ENCODE results near the gene OLFM1. TPM values are rescaled to one million over a fixed set of nuclear protein-coding genes. Genes with fewer than 3 reads are reported as not detected.
A peak's percentile ranks its signal among the peaks of the same experiment; 100 is the strongest.

Gene OLFM1
- polyA plus RNA-seq, 1 donor from 2014 or later = 0.20 TPM

GRCh38 chr9:135086597-135087488 lies 625 bp upstream of the OLFM1 start:
- peaks cover 33% of the 10 kb centered on the region for H3K27me3 Mint-ChIP-seq

GRCh38 chr9:135087899-135088347 lies 455 bp downstream of the OLFM1 start:
- peaks cover 0 to 3% (median 0%) of the 10 kb centered on the region in 3 donors for H3K4me1 Mint-ChIP-seq
- H3K4me3 Mint-ChIP-seq = no peak overlapping the region
- no peaks in the 10 kb centered on the region for H3K36me3 Mint-ChIP-seq
- H3K9me3 Mint-ChIP-seq = no peaks in the 10 kb centered on the region
- no peak overlapping the region for H3K27ac Mint-ChIP-seq
- peaks cover 33% of the 10 kb centered on the region for H3K27me3 Mint-ChIP-seq

More at GRCh38 chr9:135086597-135087488, 625 bp upstream of the OLFM1 start:
- peaks cover 0 to 3% (median 0%) of the 10 kb centered on the region in 3 donors for H3K4me1 Mint-ChIP-seq
- H3K36me3 Mint-ChIP-seq = no peaks in the 10 kb centered on the region
- H3K4me3 Mint-ChIP-seq = peak overlapping the region in 1 of 4 donors; percentile 51
- H3K27ac Mint-ChIP-seq = no peak overlapping the region
- no peaks in the 10 kb centered on the region for H3K9me3 Mint-ChIP-seq

- Mint-ChIP-seq H3K4me1 (no peaks in the 10 kb centered on the region), H3K4me3 (no peak overlapping the region), H3K9me3 (no peaks in the 10 kb centered on the region), H3K36me3 (no peaks in the 10 kb centered on the region), H3K27me3 (peaks cover 31% of the 10 kb centered on the region), H3K27ac (no peak overlapping the region)
Measured at GRCh38 chr9:135088348-135088978, 995 bp downstream of the OLFM1 start.

- H3K4me3 Mint-ChIP-seq = peak overlapping the region in 1 of 4 donors; percentile 47
- no peaks in the 10 kb centered on the region for H3K4me1 Mint-ChIP-seq
- no peak overlapping the region for H3K27ac Mint-ChIP-seq
- H3K27me3 Mint-ChIP-seq = peaks cover 31% of the 10 kb centered on the region
- peaks cover 0 to under 1% (median 0%) of the 10 kb centered on the region in 3 donors for H3K9me3 Mint-ChIP-seq
- H3K36me3 Mint-ChIP-seq = no peaks in the 10 kb centered on the region
Measured at GRCh38 chr9:135088979-135089847, 1.7 kb downstream of the OLFM1 start.

- H3K4me1 Mint-ChIP-seq = no peaks in the 10 kb centered on the region
- no peaks in the 10 kb centered on the region for H3K36me3 Mint-ChIP-seq
- peak overlapping the region in 1 of 3 donors; percentile 59 for H3K27ac Mint-ChIP-seq
- H3K27me3 Mint-ChIP-seq = peaks cover 34% of the 10 kb centered on the region
- no peak overlapping the region for H3K4me3 Mint-ChIP-seq
- H3K9me3 Mint-ChIP-seq = peaks cover 0 to 2% (median 0%) of the 10 kb centered on the region in 3 donors
Measured at GRCh38 chr9:135090081-135090480, 2.6 kb downstream of the OLFM1 start.

GRCh38 chr9:135090547-135090946 lies 3.1 kb downstream of the OLFM1 start:
- Mint-ChIP-seq H3K27ac (no peak overlapping the region), H3K9me3 (peaks cover 0 to 2% (median 0%) of the 10 kb centered on the region in 3 donors), H3K36me3 (no peaks in the 10 kb centered on the region), H3K4me1 (no peaks in the 10 kb centered on the region), H3K27me3 (peaks cover 37% of the 10 kb centered on the region), H3K4me3 (no peak overlapping the region)

GRCh38 chr9:135091545-135091944 lies 4.1 kb downstream of the OLFM1 start:
- Mint-ChIP-seq H3K9me3 (peaks cover 0 to 2% (median 0%) of the 10 kb centered on the region in 3 donors), H3K4me1 (no peaks in the 10 kb centered on the region), H3K27me3 (peaks cover 32% of the 10 kb centered on the region)

GRCh38 chr9:135093111-135093510 lies 5.6 kb downstream of the OLFM1 start:
- H3K27me3 Mint-ChIP-seq = peaks cover 31% of the 10 kb centered on the region
- H3K4me3 Mint-ChIP-seq = no peak overlapping the region
- H3K36me3 Mint-ChIP-seq = no peaks in the 10 kb centered on the region
- peaks cover 0 to 2% (median 0%) of the 10 kb centered on the region in 3 donors for H3K9me3 Mint-ChIP-seq
- no peaks in the 10 kb centered on the region for H3K4me1 Mint-ChIP-seq
- no peak overlapping the region for H3K27ac Mint-ChIP-seq

More at GRCh38 chr9:135091545-135091944, 4.1 kb downstream of the OLFM1 start:
- Mint-ChIP-seq H3K27ac (no peak overlapping the region), H3K36me3 (no peaks in the 10 kb centered on the region), H3K4me3 (no peak overlapping the region)

GRCh38 chr9:135093911-135094584 lies 6.6 kb downstream of the OLFM1 start:
- Mint-ChIP-seq H3K36me3 (no peaks in the 10 kb centered on the region), H3K27ac (no peak overlapping the region), H3K9me3 (peaks cover 0 to 2% (median 0%) of the 10 kb centered on the region in 3 donors), H3K4me3 (no peak overlapping the region), H3K4me1 (no peaks in the 10 kb centered on the region), H3K27me3 (peaks cover 31% of the 10 kb centered on the region)

- H3K4me1 Mint-ChIP-seq = no peaks in the 10 kb centered on the region
- H3K27ac Mint-ChIP-seq = no peak overlapping the region
- peaks cover 0 to 5% (median 0%) of the 10 kb centered on the region in 3 donors for H3K9me3 Mint-ChIP-seq
- no peak overlapping the region for H3K4me3 Mint-ChIP-seq
- no peaks in the 10 kb centered on the region for H3K36me3 Mint-ChIP-seq
- peaks cover 25% of the 10 kb centered on the region for H3K27me3 Mint-ChIP-seq
Measured at GRCh38 chr9:135095470-135096407, 8.3 kb downstream of the OLFM1 start.

GRCh38 chr9:135096408-135096895 lies 9.0 kb downstream of the OLFM1 start:
- Mint-ChIP-seq H3K27ac (no peak overlapping the region), H3K9me3 (peaks cover 0 to 5% (median 0%) of the 10 kb centered on the region in 3 donors), H3K4me3 (no peak overlapping the region), H3K36me3 (no peaks in the 10 kb centered on the region), H3K27me3 (peaks cover 27% of the 10 kb centered on the region), H3K4me1 (no peaks in the 10 kb centered on the region)

GRCh38 chr9:135098400-135099105 lies 11.1 kb downstream of the OLFM1 start:
- Mint-ChIP-seq H3K27ac (no peak overlapping the region), H3K27me3 (peaks cover 24% of the 10 kb centered on the region), H3K4me3 (no peak overlapping the region), H3K36me3 (no peaks in the 10 kb centered on the region), H3K9me3 (peaks cover 0 to 5% (median 0%) of the 10 kb centered on the region in 3 donors), H3K4me1 (no peaks in the 10 kb centered on the region)

- peaks cover 26% of the 10 kb centered on the region for H3K27me3 Mint-ChIP-seq
- H3K9me3 Mint-ChIP-seq = peaks cover 0 to 3% (median 0%) of the 10 kb centered on the region in 3 donors
- no peaks in the 10 kb centered on the region for H3K36me3 Mint-ChIP-seq
- no peak overlapping the region for H3K4me3 Mint-ChIP-seq
- H3K27ac Mint-ChIP-seq = no peak overlapping the region
- no peaks in the 10 kb centered on the region for H3K4me1 Mint-ChIP-seq
Measured at GRCh38 chr9:135099574-135099973, 12.1 kb downstream of the OLFM1 start.
